Measurements from ENCODE around the gene JMJD4. TPM values are rescaled to one million over a fixed set of nuclear protein-coding genes. Genes with fewer than 3 reads are reported as not detected.

Gene JMJD4
- total RNA-seq, 1 donor from 2014 or later = 6.6 TPM

- ATAC-seq (ENCODE audit: poor library complexity) = no peak
- no peak for DNase-seq
- intact Hi-C loops (cut with DNase I) = no loop called here
Observed at GRCh38 chr1:227736814-227737432, 1.8 kb upstream of the JMJD4 start.

- intact Hi-C loops (cut with DNase I) = no loop called here
- ATAC-seq (ENCODE audit: poor library complexity) (peak; percentile 61), DNase-seq (no peak)
Observed at GRCh38 chr1:227735539-227736285, 610 bp upstream of the JMJD4 start.

GRCh38 chr1:227734546-227734855, 601 bp downstream of the JMJD4 start:
- intact Hi-C loops (cut with DNase I) = no loop called here
- ATAC-seq (ENCODE audit: poor library complexity) (no peak), DNase-seq (no peak)

- DNase-seq (no peak), ATAC-seq (ENCODE audit: poor library complexity) (no peak)
- intact Hi-C loops (cut with DNase I) = no loop called here
Observed at GRCh38 chr1:227733751-227734545, 1.2 kb downstream of the JMJD4 start.

GRCh38 chr1:227733309-227733705, 1.8 kb downstream of the JMJD4 start:
- DNase-seq (no peak), ATAC-seq (ENCODE audit: poor library complexity) (no peak)
- intact Hi-C loops (cut with DNase I) = no loop called here

GRCh38 chr1:227732586-227733308, 2.4 kb downstream of the JMJD4 start:
- intact Hi-C loops (cut with DNase I) = no loop called here
- no peak for DNase-seq

GRCh38 chr1:227731696-227732585, 3.2 kb downstream of the JMJD4 start:
- DNase-seq = no peak
- ATAC-seq (ENCODE audit: poor library complexity) = no peak
- intact Hi-C loops (cut with DNase I) = no loop called here

More at GRCh38 chr1:227732586-227733308, 2.4 kb downstream of the JMJD4 start:
- ATAC-seq (ENCODE audit: poor library complexity) = no peak

GRCh38 chr1:227731241-227731677, 3.8 kb downstream of the JMJD4 start:
- DNase-seq = no peak
- ATAC-seq (ENCODE audit: poor library complexity) = no peak
- intact Hi-C loops (cut with DNase I) = no loop called here

GRCh38 chr1:227730630-227731151, 4.4 kb downstream of the JMJD4 start:
- ATAC-seq (ENCODE audit: poor library complexity) (no peak), DNase-seq (no peak)
- intact Hi-C loops (cut with DNase I) = no loop called here

GRCh38 chr1:227729881-227730629, 5.0 kb downstream of the JMJD4 start:
- intact Hi-C loops (cut with DNase I) = loop anchor here (10.0 kb wide), 1 partner anchor 185 kb away; no protein-coding TSS in a partner anchor
- DNase-seq = peak; percentile 62
- ATAC-seq (ENCODE audit: poor library complexity) = peak; percentile 11

GRCh38 chr1:227729144-227729880, 5.8 kb downstream of the JMJD4 start:
- intact Hi-C loops (cut with DNase I) = loop anchor here (10.0 kb wide), 1 partner anchor 185 kb away; no protein-coding TSS in a partner anchor
- DNase-seq = no peak
- ATAC-seq (ENCODE audit: poor library complexity) = no peak

GRCh38 chr1:227728892-227729143, 6.3 kb downstream of the JMJD4 start:
- ATAC-seq (ENCODE audit: poor library complexity) = peak; percentile 31
- intact Hi-C loops (cut with DNase I) = loop anchor here (10.0 kb wide), 1 partner anchor 184 kb away; no protein-coding TSS in a partner anchor
- DNase-seq = no peak

- DNase-seq (peak; percentile 83), ATAC-seq (ENCODE audit: poor library complexity) (peak; percentile 71)
- intact Hi-C loops (cut with DNase I) = loop anchor here (10.0 kb wide), 1 partner anchor 183 kb away; no protein-coding TSS in a partner anchor
Observed at GRCh38 chr1:227728059-227728891, 6.8 kb downstream of the JMJD4 start.

- intact Hi-C loops (cut with DNase I) = loop anchor here (10.0 kb wide), 1 partner anchor 182 kb away; no protein-coding TSS in a partner anchor
- DNase-seq (no peak), ATAC-seq (ENCODE audit: poor library complexity) (no peak)
Observed at GRCh38 chr1:227726924-227727599, 8.0 kb downstream of the JMJD4 start.

- ATAC-seq (ENCODE audit: poor library complexity) (no peak), DNase-seq (no peak)
- intact Hi-C loops (cut with DNase I) = loop anchor here (10.0 kb wide), 1 partner anchor 182 kb away; no protein-coding TSS in a partner anchor
Observed at GRCh38 chr1:227726318-227726717, 8.8 kb downstream of the JMJD4 start.
